COLO668 (cell line): ENCODE measurements around the gene SND1.

ENCODE experiments used
- DNase-seq: peaks from one replicate; lab custom pipeline; 2025; ENCODE audit not compliant: unreplicated experiment; lab: John Stamatoyannopoulos, UW

SND1 gene

DNA sequence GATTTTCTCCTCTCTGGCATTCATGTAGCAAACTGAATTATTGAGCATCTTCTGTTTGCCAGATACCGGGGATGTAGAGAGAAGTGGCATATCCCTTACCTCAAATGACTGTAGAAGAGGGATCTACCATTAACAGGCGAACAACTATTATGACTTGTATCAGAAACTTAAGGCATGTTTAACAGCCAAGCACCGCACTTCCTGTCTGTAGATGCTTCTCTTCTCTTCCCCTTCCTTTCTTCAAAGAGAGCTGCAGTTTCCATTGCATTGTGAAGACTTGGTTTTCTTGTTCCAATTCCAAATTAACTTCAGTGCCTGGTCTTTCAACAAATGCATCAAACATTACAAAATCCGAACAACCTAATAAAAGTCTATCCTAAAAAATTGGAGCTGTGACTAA lies 330.0 kb downstream of the SND1 start:
- DNase-seq = no peak

GRCh38 chr7:127983804-127984332 lies 331.9 kb downstream of the SND1 start:
- DNase-seq = no peak

- no peak for DNase-seq
These were observed 334.9 kb downstream of the SND1 start for GRCh38 chr7:127986581-127987521.

DNA sequence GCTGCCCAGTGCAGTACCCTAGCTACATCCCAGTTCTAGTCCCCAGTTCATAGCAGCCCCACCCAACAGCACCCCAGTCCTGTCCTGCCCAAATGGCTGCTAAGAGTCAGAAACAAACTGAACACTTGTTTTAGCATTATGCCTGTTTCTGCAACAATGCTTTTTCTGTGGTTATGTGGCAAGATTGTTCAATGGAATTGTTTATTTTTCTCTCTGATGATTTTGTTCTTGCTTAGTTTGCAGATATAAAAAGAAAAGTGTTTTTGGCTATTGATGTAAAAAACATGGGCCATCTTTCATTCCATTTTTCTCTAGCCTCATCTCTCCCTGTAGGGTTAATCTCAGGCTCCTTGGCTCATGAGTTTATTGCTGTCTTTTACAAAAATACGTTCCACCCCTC lies 336.8 kb downstream of the SND1 start:
- no peak for DNase-seq

DNA sequence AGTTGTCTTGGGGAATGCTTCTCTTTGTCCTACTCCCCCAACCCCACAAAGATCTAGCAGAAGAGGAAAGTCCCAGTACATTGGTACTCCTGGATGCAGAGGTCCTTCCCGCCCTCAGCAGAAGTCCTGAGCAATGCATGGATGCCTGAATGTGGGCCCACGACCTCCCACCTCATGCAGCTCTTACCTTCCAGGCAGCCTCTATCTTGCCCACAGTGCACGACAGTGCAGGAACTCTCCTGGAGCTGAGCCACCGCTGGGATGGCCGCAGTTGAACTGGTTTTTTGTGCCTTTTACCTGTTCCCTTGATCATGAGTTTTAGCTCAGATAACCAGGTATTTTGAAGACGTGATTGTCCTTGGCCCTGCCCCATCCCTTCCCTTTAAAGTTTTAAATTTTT lies 341.3 kb downstream of the SND1 start:
- no peak for DNase-seq

- no peak for DNase-seq
These were observed 342.0 kb downstream of the SND1 start for GRCh38 chr7:127993987-127994386.

DNA sequence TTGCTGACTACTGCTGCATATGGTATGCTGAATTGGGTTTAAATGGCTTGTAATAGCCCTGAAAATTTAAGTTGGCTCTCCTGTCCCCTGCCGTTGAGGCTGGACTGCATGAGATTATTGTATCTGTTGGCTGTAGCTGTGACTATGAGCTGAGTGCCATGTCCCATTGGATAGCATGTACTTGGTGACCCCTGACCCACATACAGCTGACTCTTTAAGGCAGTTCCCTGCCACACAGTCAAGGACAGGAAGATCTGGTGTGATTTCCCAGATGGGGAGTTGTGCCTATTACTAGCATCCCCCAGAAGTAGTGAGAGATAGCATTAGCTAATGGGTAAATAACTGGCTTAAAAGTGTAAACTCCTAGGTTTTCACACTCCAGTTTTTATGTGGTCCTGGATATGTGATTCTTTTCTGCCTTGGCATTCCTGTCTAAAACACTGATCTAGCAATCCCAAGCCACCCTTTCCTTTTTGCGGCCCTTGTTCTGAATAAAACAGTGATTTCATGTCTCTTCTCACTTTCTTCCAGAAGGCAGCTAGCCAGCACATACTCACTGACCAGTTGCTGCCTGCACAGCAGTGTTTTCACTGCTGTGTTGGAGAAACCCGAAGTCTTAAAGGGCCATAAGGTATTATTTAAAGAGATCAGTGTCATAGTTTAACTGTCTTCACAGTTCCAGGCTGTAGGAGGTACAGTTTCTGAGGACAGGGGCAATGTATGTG lies 343.3 kb downstream of the SND1 start:
- DNase-seq = no peak

- no peak for DNase-seq
These were observed 343.9 kb downstream of the SND1 start for GRCh38 chr7:127995881-127996215.

DNA sequence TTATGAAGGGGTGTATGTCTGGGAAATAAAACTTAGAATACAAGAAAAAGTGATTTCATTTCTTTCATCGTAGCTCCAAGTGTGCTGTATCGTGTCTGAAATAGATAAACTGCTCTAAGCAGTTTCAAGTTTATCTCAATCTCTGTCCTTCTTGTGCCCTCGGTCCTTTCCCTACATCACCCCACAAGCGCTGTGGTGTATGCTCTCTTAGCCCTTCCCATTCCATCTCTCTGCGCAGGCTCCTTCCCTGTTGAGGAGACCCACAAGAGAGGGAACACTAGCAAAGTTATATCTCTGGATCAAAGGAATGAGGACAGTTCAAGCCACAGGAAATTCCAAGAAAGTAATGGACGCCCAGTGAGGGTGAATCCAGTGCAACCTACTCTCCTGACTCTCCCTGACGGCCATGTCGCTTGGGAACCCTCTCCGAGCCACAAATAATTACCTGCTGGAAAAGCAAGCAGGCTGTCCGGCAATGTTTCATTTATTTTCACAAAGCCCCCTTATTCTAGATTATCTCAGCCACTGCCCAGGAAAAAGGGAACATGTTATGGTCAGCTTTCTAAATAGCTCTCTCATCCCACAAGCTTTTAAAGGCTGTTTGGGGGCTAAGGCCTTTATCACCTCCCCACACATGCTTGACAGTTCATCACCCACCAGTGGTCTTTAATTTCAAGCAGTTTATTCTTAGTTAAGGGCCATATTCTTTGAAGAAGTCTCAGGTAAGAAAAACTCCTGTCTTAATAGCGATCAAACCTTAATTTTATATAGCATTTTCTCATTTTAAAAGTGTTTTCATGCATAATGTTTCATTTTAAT lies 344.5 kb downstream of the SND1 start:
- DNase-seq = no peak

DNA sequence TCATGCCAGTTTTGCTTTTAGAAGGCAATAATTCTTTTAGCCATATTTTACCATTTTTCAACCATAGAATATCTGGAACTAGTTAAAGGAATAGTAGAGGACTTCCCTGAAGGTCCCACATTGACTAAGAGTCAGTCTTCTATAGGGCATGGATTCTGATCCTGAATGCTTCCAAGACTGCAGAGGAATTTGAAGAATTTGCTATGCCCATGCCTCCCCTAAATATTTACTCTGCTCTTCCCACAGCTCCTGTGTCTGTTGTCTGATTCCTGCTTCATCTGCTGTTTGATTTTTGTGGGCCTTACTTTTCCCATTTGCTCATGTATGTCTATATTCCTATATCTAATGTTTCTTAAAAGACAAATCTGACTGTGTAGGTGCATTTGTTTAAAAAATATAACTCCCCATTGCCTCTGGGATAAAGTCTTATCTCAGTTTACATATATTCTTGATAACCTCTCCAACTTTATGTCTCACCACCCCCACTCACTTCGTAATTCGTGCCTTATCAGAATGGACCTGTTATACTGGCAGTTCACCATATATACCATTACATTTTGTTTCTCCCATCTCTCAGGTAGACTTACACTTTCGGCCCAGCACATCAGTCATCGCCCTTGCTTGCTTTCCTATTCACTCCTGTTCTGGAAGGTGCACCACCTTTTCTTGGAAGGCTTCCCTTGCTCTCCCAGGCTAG lies 345.4 kb downstream of the SND1 start:
- DNase-seq = no peak

DNA sequence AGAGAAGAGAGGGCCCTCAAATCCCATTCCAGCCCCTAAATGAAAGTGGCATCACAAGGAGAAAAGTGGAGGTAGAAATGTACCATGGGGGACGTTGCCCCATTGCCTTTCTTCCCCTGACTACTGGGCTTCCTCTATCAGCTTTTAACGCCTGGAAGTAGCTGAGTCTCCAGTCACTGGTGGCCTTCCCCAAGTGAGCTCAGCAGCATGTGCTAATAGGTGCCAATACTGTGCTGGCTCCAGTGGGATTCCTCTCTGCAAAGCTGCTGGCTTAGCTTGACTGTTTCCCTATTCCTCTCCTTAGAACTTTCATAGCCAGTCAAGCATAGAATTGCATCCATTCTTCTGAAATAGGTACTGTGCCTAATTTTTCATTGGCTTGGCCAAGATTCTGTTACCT lies 346.7 kb downstream of the SND1 start:
- no peak for DNase-seq

GRCh38 chr7:128000048-128000447 lies 348.1 kb downstream of the SND1 start:
- DNase-seq = no peak

DNA sequence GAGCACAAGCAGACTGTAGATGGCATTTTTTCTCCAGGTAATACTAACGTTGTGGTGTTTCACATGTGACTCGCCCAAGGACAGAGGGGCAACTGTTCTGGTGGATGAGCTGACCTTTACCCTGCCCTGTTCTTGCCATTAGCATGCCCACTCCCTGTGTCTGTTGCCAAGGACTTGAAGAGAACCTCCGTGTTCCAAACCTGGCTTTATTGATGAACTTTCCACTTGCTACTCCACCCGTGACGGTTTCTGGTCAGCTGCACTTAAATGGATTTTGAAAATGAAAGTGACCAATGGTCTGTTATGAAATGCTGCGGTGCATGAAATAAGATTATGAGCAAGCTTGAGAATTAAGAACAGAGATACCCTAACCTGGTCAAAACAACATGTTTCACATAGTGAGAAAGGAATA lies 348.9 kb downstream of the SND1 start:
- no peak for DNase-seq

- DNase-seq = no peak
These were observed 351.2 kb downstream of the SND1 start for GRCh38 chr7:128003167-128003566.

GRCh38 chr7:128003787-128004186 lies 351.8 kb downstream of the SND1 start:
- no peak for DNase-seq

DNA sequence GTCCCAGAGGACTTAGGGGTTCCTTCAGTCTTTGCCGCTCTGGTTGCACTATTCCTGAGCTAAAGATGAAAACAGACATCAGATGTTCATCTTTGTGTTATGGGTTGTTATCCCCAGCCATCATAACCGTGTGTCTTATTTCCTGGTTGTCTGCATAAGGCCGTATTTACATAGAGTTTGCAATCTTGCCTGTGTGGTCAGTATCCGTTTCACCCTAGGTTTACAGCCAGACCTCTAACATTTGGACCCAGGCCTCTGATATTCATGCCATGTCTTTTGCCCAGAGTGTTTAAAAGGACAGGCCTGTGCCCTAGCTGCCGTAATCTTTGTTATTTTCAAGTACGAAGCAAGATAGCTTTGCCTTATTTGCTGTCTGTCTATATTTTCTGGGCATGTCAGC lies 352.6 kb downstream of the SND1 start:
- no peak for DNase-seq

- peak; percentile 63 for DNase-seq
These were observed 353.1 kb downstream of the SND1 start for GRCh38 chr7:128005117-128005516.

GRCh38 chr7:128005759-128006159 lies 353.8 kb downstream of the SND1 start:
- no peak for DNase-seq

- DNase-seq = no peak
These were observed 354.7 kb downstream of the SND1 start for GRCh38 chr7:128006550-128007302.

DNA sequence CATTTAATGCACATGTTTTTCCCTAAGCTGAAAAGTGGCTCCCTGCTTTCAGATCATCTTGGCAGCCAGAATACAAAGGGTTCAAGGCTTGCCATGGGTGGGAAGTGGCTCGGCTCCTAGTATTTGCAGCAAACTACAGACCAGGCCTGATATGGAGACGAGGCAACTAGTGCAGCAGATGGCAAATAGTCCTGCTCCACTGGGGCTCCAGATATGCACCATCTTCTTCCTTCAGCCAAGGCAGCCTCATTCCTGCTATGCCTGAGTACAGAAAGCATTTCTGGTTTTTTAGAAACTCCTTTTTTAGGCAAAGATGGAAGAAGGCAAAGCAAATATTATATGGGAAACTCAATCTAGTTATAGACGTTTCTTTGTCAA lies 355.3 kb downstream of the SND1 start:
- no peak for DNase-seq
